ENCODE results near the gene HSPA8. TPM values are rescaled to one million over a fixed set of nuclear protein-coding genes. Genes with fewer than 3 reads are reported as not detected.

HSPA8 gene
- total RNA-seq, 1 experiment from 2014 or later: 1,124 TPM

DNA sequence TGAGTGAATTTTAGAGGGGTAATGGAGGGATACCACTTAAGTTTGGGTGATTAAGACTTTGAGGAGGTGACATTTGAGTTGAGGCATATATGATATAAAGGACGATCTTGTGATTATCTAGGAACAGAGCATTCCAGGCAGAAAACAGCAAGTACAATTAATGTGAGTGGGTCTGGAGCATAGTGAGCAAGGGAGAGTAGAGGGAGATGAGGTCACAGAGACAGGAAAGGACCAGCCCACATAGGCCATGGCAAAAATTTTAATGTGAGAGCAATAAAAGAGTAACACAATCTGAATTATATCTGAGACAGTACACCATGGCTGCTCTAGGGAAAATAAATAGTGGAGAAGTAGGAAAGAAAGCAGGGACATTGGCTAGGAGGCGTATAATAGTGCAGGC lies 14.5 kb upstream of the HSPA8 start (continued):
- TF ChIP-seq, protein P1, sequence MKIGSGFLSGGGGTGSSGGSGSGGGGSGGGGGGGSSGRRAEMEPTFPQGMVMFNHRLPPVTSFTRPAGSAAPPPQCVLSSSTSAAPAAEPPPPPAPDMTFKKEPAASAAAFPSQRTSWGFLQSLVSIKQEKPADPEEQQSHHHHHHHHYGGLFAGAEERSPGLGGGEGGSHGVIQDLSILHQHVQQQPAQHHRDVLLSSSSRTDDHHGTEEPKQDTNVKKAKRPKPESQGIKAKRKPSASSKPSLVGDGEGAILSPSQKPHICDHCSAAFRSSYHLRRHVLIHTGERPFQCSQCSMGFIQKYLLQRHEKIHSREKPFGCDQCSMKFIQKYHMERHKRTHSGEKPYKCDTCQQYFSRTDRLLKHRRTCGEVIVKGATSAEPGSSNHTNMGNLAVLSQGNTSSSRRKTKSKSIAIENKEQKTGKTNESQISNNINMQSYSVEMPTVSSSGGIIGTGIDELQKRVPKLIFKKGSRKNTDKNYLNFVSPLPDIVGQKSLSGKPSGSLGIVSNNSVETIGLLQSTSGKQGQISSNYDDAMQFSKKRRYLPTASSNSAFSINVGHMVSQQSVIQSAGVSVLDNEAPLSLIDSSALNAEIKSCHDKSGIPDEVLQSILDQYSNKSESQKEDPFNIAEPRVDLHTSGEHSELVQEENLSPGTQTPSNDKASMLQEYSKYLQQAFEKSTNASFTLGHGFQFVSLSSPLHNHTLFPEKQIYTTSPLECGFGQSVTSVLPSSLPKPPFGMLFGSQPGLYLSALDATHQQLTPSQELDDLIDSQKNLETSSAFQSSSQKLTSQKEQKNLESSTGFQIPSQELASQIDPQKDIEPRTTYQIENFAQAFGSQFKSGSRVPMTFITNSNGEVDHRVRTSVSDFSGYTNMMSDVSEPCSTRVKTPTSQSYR (CRISPR knock-in tag; IDR thresholded peaks at IDR 0.05): no peak
- TF ChIP-seq, protein P2, sequence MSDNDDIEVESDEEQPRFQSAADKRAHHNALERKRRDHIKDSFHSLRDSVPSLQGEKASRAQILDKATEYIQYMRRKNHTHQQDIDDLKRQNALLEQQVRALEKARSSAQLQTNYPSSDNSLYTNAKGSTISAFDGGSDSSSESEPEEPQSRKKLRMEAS (CRISPR knock-in tag; IDR thresholded peaks at IDR 0.05): no peak
- no peak for TF ChIP-seq RELA (CRISPR knock-in tag; IDR thresholded peaks at IDR 0.05; ENCODE audit: borderline replicate concordance)
- TF ChIP-seq MXD4 (CRISPR knock-in tag; IDR thresholded peaks at IDR 0.05; ENCODE audit: borderline replicate concordance): no peak

DNA sequence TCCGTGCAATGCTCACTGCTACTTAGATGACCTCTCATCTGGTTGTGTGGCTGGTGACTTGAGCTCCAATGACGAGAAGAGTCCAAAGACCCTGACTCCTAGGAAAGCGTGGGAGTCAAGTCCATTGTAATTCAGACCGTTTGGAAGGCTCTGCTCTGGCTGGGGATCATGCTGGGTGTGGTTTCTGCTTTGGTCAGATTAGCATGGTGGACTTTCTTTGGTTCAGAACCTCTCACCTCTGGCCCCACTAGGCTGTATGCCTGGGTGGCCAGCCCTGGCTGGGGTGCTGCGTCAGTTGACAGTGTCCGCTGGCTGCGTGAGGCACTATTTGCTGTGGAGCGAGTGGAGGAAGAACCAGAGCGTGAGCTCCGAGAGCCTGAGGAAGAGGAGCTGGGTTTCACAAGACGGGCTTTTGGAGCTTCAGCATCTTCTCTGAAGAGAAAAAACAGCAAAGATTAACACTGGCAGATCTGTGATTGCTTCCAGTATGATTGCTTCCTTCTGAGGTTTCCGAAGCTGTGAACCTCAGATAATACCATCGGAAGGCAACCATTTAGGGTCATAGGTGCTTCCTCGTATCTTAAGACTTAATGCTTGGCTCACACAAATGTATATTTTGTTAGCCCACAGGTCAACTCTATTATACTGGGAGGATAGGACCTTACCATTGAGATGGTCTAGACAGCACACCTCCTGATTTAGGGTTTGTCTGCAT lies 11.6 kb upstream of the HSPA8 start:
- H3K4me1 Mint-ChIP-seq: peaks cover 36% of the 10 kb centered on the region
- DNase-seq (ENCODE audit: low spot score) (no peak), ATAC-seq (no peak)
- POLR2A ChIA-PET: no interaction called here
- no peak overlapping the region for H3K4me3 Mint-ChIP-seq
- H3K36me3 Mint-ChIP-seq: peaks cover 5% of the 10 kb centered on the region; the same call in 1 of the 2 replicates
- H3K9me3 Mint-ChIP-seq: no peaks in the 10 kb centered on the region
- TF ChIP-seq CBFB (CRISPR knock-in tag; IDR thresholded peaks at IDR 0.05; ENCODE audit: low read depth) (no peak), ZNF317 (CRISPR knock-in tag; IDR thresholded peaks at IDR 0.05; ENCODE audit: borderline replicate concordance, low read depth) (no peak), NFATC4 (CRISPR knock-in tag; IDR thresholded peaks at IDR 0.05) (no peak), NFYB (CRISPR knock-in tag; conservative IDR thresholded peaks at IDR 0.05; ENCODE audit: low read depth) (no peak), ZNF219 (CRISPR knock-in tag; IDR thresholded peaks at IDR 0.05; ENCODE audit: borderline replicate concordance) (no peak), ZNF416 (CRISPR knock-in tag; IDR thresholded peaks at IDR 0.05) (no peak)
- TF ChIP-seq, protein P3, sequence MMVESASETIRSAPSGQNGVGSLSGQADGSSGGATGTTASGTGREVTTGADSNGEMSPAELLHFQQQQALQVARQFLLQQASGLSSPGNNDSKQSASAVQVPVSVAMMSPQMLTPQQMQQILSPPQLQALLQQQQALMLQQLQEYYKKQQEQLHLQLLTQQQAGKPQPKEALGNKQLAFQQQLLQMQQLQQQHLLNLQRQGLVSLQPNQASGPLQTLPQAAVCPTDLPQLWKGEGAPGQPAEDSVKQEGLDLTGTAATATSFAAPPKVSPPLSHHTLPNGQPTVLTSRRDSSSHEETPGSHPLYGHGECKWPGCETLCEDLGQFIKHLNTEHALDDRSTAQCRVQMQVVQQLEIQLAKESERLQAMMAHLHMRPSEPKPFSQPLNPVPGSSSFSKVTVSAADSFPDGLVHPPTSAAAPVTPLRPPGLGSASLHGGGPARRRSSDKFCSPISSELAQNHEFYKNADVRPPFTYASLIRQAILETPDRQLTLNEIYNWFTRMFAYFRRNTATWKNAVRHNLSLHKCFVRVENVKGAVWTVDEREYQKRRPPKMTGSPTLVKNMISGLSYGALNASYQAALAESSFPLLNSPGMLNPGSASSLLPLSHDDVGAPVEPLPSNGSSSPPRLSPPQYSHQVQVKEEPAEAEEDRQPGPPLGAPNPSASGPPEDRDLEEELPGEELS (CRISPR knock-in tag; IDR thresholded peaks at IDR 0.05): no peak
- TF ChIP-seq, protein P4, sequence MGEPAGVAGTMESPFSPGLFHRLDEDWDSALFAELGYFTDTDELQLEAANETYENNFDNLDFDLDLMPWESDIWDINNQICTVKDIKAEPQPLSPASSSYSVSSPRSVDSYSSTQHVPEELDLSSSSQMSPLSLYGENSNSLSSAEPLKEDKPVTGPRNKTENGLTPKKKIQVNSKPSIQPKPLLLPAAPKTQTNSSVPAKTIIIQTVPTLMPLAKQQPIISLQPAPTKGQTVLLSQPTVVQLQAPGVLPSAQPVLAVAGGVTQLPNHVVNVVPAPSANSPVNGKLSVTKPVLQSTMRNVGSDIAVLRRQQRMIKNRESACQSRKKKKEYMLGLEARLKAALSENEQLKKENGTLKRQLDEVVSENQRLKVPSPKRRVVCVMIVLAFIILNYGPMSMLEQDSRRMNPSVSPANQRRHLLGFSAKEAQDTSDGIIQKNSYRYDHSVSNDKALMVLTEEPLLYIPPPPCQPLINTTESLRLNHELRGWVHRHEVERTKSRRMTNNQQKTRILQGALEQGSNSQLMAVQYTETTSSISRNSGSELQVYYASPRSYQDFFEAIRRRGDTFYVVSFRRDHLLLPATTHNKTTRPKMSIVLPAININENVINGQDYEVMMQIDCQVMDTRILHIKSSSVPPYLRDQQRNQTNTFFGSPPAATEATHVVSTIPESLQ (CRISPR knock-in tag; IDR thresholded peaks at IDR 0.05): no peak
- TF ChIP-seq, protein P5, sequence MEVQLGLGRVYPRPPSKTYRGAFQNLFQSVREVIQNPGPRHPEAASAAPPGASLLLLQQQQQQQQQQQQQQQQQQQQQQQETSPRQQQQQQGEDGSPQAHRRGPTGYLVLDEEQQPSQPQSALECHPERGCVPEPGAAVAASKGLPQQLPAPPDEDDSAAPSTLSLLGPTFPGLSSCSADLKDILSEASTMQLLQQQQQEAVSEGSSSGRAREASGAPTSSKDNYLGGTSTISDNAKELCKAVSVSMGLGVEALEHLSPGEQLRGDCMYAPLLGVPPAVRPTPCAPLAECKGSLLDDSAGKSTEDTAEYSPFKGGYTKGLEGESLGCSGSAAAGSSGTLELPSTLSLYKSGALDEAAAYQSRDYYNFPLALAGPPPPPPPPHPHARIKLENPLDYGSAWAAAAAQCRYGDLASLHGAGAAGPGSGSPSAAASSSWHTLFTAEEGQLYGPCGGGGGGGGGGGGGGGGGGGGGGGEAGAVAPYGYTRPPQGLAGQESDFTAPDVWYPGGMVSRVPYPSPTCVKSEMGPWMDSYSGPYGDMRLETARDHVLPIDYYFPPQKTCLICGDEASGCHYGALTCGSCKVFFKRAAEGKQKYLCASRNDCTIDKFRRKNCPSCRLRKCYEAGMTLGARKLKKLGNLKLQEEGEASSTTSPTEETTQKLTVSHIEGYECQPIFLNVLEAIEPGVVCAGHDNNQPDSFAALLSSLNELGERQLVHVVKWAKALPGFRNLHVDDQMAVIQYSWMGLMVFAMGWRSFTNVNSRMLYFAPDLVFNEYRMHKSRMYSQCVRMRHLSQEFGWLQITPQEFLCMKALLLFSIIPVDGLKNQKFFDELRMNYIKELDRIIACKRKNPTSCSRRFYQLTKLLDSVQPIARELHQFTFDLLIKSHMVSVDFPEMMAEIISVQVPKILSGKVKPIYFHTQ (CRISPR knock-in tag; IDR thresholded peaks at IDR 0.05): no peak
- TF ChIP-seq, protein P6, sequence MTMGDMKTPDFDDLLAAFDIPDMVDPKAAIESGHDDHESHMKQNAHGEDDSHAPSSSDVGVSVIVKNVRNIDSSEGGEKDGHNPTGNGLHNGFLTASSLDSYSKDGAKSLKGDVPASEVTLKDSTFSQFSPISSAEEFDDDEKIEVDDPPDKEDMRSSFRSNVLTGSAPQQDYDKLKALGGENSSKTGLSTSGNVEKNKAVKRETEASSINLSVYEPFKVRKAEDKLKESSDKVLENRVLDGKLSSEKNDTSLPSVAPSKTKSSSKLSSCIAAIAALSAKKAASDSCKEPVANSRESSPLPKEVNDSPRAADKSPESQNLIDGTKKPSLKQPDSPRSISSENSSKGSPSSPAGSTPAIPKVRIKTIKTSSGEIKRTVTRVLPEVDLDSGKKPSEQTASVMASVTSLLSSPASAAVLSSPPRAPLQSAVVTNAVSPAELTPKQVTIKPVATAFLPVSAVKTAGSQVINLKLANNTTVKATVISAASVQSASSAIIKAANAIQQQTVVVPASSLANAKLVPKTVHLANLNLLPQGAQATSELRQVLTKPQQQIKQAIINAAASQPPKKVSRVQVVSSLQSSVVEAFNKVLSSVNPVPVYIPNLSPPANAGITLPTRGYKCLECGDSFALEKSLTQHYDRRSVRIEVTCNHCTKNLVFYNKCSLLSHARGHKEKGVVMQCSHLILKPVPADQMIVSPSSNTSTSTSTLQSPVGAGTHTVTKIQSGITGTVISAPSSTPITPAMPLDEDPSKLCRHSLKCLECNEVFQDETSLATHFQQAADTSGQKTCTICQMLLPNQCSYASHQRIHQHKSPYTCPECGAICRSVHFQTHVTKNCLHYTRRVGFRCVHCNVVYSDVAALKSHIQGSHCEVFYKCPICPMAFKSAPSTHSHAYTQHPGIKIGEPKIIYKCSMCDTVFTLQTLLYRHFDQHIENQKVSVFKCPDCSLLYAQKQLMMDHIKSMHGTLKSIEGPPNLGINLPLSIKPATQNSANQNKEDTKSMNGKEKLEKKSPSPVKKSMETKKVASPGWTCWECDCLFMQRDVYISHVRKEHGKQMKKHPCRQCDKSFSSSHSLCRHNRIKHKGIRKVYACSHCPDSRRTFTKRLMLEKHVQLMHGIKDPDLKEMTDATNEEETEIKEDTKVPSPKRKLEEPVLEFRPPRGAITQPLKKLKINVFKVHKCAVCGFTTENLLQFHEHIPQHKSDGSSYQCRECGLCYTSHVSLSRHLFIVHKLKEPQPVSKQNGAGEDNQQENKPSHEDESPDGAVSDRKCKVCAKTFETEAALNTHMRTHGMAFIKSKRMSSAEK (CRISPR knock-in tag; IDR thresholded peaks at IDR 0.05; ENCODE audit: borderline replicate concordance): no peak
- H3K27me3 Mint-ChIP-seq (ENCODE audit: low read depth): no peaks in the 10 kb centered on the region
- CTCF ChIA-PET: interaction anchor here (1.3 kb wide), 1 partner anchor 188 kb away, joined by 3 read pairs; no protein-coding TSS in a partner anchor
- no peak overlapping the region for H3K27ac Mint-ChIP-seq

Measured in WTC11 (cell line).